ENCODE measurements around the gene GIPC2. TPM values are rescaled to one million over a fixed set of nuclear protein-coding genes. Genes with fewer than 3 reads are reported as not detected.
"Not testable (repeated sequence)": the region's sequence is repeated elsewhere in the genome, so short reads cannot be mapped to it uniquely, and the experiment has no call there.

GIPC2 gene
- total and polyA plus RNA-seq, 7 donors = 0.99 to 23.8 (median 2.5) TPM

GRCh38 chr1:78081980-78082860 lies 36.5 kb downstream of the GIPC2 start:
- H3K4me1 ChIP-seq = no peaks in the 10 kb centered on the region
- H3K4me3 ChIP-seq = no peak overlapping the region
- no peaks in the 10 kb centered on the region for H3K36me3 ChIP-seq
- H3K27ac ChIP-seq = peak overlapping the region in 1 of 4 donors; percentile 36
- no peaks in the 10 kb centered on the region for H3K9me3 ChIP-seq
- intact Hi-C loops (cut with DNase I) = no loop called here
- TF ChIP-seq EP300 (IDR thresholded peaks at IDR 0.05) (no peak), POLR2AphosphoS5 (IDR thresholded peaks at IDR 0.05) (peak in 1 of 4 donors; percentile 12), POLR2A (IDR thresholded peaks at IDR 0.05) (no peak)
- TF ChIP-seq, protein P1, sequence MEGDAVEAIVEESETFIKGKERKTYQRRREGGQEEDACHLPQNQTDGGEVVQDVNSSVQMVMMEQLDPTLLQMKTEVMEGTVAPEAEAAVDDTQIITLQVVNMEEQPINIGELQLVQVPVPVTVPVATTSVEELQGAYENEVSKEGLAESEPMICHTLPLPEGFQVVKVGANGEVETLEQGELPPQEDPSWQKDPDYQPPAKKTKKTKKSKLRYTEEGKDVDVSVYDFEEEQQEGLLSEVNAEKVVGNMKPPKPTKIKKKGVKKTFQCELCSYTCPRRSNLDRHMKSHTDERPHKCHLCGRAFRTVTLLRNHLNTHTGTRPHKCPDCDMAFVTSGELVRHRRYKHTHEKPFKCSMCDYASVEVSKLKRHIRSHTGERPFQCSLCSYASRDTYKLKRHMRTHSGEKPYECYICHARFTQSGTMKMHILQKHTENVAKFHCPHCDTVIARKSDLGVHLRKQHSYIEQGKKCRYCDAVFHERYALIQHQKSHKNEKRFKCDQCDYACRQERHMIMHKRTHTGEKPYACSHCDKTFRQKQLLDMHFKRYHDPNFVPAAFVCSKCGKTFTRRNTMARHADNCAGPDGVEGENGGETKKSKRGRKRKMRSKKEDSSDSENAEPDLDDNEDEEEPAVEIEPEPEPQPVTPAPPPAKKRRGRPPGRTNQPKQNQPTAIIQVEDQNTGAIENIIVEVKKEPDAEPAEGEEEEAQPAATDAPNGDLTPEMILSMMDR (IDR thresholded peaks at IDR 0.05) = no peak
- WGBS, 2 donors = 92 to 95% methylated on average over 5 of the region's 5 CpGs
- H3K27me3 ChIP-seq = no peaks in the 10 kb centered on the region
- DNase-seq = no peak

DNA sequence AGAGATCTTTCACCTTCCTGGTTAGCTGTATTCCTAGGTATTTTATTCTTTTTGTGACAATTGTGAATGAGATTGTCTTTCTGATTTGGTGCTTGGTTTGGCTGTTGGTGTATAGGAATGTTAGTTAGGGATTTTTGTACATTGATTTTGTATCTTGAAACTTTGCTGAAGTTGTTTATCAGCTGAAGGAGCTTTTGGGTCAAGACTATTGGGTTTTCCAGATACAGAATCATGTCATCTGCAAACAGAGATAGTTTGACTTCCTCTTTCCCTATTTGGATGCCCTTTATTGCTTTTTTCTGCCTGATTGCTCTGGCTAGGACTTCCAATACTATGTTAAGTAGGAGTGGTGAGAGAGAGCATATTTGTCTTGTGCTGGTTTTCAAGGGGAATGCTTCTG lies 38.9 kb downstream of the GIPC2 start:
- H3K27ac ChIP-seq; DNase-seq; H3K4me1 ChIP-seq; H3K9me3 ChIP-seq; H3K36me3 ChIP-seq; H3K27me3 ChIP-seq; H3K4me3 ChIP-seq; intact Hi-C loops (cut with DNase I): not testable (repeated sequence)

DNA sequence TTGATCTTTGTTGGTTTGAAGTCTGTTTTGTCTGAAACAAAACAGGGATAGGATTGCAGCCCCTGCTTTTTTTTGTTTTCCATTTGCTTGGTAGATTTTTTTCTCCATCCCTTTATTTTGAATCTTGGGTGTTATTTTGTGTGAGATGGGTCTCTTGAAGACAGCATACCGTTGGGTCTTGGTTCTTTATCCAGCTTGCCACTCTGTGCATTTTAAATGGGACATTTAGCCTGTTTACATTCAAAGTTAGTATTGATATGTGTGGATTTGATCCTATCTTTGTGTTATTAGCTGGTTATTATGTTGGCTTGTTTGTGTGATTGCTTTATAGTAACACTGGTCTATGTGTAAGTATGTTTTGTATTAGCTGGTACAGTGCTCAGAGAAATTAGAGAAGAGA lies 40.9 kb downstream of the GIPC2 start:
- H3K27me3 ChIP-seq = no peaks in the 10 kb centered on the region
- no peak for DNase-seq
- H3K4me1 ChIP-seq = no peaks in the 10 kb centered on the region
- no peaks in the 10 kb centered on the region for H3K9me3 ChIP-seq
- WGBS, 2 donors = 80 to 90% methylated on average over 1 of the region's 1 CpG
- H3K27ac ChIP-seq = no peak overlapping the region
- H3K36me3 ChIP-seq = no peaks in the 10 kb centered on the region
- no peak overlapping the region for H3K4me3 ChIP-seq
- intact Hi-C loops (cut with DNase I) = no loop called here
- TF ChIP-seq POLR2A (IDR thresholded peaks at IDR 0.05) = no peak
- no peak for TF ChIP-seq EP300 (IDR thresholded peaks at IDR 0.05)
- TF ChIP-seq POLR2AphosphoS5 (IDR thresholded peaks at IDR 0.05) = no peak
- TF ChIP-seq, protein P1 (IDR thresholded peaks at IDR 0.05) = no peak

DNA sequence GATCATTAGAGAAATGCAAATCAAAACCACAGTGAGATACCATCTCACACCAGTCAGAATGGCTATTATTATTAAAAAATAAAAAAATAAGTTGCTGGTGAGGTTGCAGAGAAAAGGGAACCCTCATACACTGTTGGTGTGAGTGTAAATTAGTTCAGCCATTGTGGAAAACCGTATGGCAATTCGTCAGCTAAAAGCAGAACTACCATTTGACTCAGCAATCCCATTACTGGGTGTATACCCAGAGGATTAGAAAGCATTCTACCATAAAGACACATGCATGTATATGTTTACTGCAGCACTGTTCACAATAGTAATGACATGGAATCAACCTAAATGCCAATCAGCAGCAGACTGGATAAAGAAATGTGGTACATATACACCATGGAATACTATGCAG lies 42.2 kb downstream of the GIPC2 start:
- H3K27me3 ChIP-seq = no peaks in the 10 kb centered on the region
- no peak for TF ChIP-seq EP300 (IDR thresholded peaks at IDR 0.05)
- TF ChIP-seq POLR2A (IDR thresholded peaks at IDR 0.05) = no peak
- TF ChIP-seq, protein P1 (IDR thresholded peaks at IDR 0.05) = no peak
- TF ChIP-seq POLR2AphosphoS5 (IDR thresholded peaks at IDR 0.05) = no peak
- no peak for DNase-seq
- H3K36me3 ChIP-seq = no peaks in the 10 kb centered on the region
- WGBS, 2 donors = 87 to 88% methylated on average over 2 of the region's 2 CpGs
- no peak overlapping the region for H3K27ac ChIP-seq
- no peak overlapping the region for H3K4me3 ChIP-seq
- no peaks in the 10 kb centered on the region for H3K4me1 ChIP-seq
- no peaks in the 10 kb centered on the region for H3K9me3 ChIP-seq
- intact Hi-C loops (cut with DNase I) = no loop called here

DNA sequence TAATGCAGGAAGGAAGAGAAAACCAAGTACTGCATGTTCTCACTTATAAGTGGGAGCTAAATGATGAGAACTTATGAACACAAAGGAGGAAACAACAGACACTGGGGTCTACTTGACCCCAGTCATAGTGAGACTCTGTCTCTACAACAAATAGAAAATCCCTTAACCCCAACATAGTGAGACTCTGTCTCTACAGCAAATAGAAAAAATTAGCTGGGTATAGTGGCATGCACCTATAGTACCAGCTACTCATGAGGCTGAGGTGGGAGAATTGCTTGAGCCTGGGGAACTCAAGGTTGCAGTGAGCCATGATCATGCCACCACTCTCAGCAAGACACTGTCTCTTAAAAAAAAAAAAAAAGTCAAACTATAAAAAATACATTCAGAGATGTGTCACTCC lies 42.7 kb downstream of the GIPC2 start:
- Histone ChIP-seq H3K27me3 (no peaks in the 10 kb centered on the region), H3K4me3 (no peak overlapping the region), H3K4me1 (no peaks in the 10 kb centered on the region), H3K36me3 (no peaks in the 10 kb centered on the region), H3K9me3 (no peaks in the 10 kb centered on the region), H3K27ac (no peak overlapping the region)
- intact Hi-C loops (cut with DNase I) = no loop called here
- TF ChIP-seq, protein P1 (IDR thresholded peaks at IDR 0.05) = no peak
- no peak for TF ChIP-seq POLR2A (IDR thresholded peaks at IDR 0.05)
- no peak for TF ChIP-seq POLR2AphosphoS5 (IDR thresholded peaks at IDR 0.05)
- TF ChIP-seq EP300 (IDR thresholded peaks at IDR 0.05) = no peak
- no peak for DNase-seq

Data from sigmoid colon (tissue), 7 donors.